GM19240 (cell line): ENCODE measurements around the gene TEKTIP1.

ENCODE experiments used
- DNase-seq: peaks from one replicate; pipeline ENCODE4 v3.0.0; 2011; ENCODE audit warnings: low spot score; ENCODE audit not compliant: insufficient read length

TEKTIP1 gene

GRCh38 chr19:3538965-3539755, at the start of gene TEKTIP1:
Gene TEKTIP1 (plus strand): TSS chr19:3539174. CDS start chr19:3539178, 4 bp downstream.
- no peak for DNase-seq

GRCh38 chr19:3491396-3492119, 47.4 kb upstream of the TEKTIP1 start:
- DNase-seq, result no peak

GRCh38 chr19:3492131-3492839, 46.7 kb upstream of the TEKTIP1 start:
- DNase-seq, result no peak

GRCh38 chr19:3492919-3493318, 46.1 kb upstream of the TEKTIP1 start:
- no peak for DNase-seq

- DNase-seq, result no peak
Observed at GRCh38 chr19:3493651-3494050, 45.3 kb upstream of the TEKTIP1 start.

GRCh38 chr19:3494051-3494450, 44.9 kb upstream of the TEKTIP1 start:
- DNase-seq, result peak; percentile 61

GRCh38 chr19:3494559-3494958, 44.4 kb upstream of the TEKTIP1 start:
- DNase-seq, result no peak

GRCh38 chr19:3496392-3497273, 42.3 kb upstream of the TEKTIP1 start:
- no peak for DNase-seq

- DNase-seq, result no peak
Observed at GRCh38 chr19:3497757-3498520, 41.0 kb upstream of the TEKTIP1 start.

GRCh38 chr19:3499738-3500428, 39.1 kb upstream of the TEKTIP1 start:
- DNase-seq, result no peak

- peak; percentile 98 for DNase-seq
Observed at GRCh38 chr19:3500429-3501101, 38.4 kb upstream of the TEKTIP1 start, which contains the start of gene DOHH. Gene DOHH (minus strand): TSS chr19:3500674. CDS start chr19:3496814, 3,860 bp downstream.

GRCh38 chr19:3501780-3502179, 37.2 kb upstream of the TEKTIP1 start:
- DNase-seq, result no peak

- no peak for DNase-seq
Observed at GRCh38 chr19:3503036-3503572, 35.9 kb upstream of the TEKTIP1 start.

- DNase-seq, result no peak
Observed at GRCh38 chr19:3504735-3505134, 34.2 kb upstream of the TEKTIP1 start.

- peak; percentile 96 for DNase-seq
Observed at GRCh38 chr19:3505598-3506383, 33.2 kb upstream of the TEKTIP1 start, which contains the start of gene FZR1. Gene FZR1 (plus strand): TSS chr19:3506311. CDS start chr19:3522990, 16,679 bp downstream.

- DNase-seq, result no peak
Observed at GRCh38 chr19:3506384-3507340, 32.3 kb upstream of the TEKTIP1 start.
